ENCODE data around the gene UNC13B. TPM values are rescaled to one million over a fixed set of nuclear protein-coding genes. Genes with fewer than 3 reads are reported as not detected.

The UNC13B gene
- total and polyA plus RNA-seq, 2 experiments from 2014 or later: 8.7 to 52.1 TPM

DNA sequence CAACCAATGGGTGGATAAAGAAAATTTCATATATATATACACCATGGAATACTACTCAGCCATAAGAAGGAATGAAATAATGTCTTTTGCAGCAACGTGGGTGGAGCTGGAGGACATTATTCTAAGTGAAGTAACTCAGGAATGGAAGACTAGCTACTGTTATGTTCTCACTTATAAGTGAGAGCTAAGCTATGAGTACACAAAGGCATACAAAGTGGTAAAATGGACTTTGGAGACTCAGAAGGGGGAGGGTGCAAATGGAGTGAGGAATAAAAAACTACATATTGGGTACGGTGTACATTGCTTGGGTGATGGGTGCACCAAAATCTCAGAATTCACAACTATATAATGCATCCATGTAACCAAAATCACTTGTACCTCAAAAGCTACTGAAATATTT is 260.9 kb downstream of the UNC13B start:
- Histone ChIP-seq H3K4me1 (ENCODE audit: insufficient read depth) (no peaks in the 10 kb centered on the region), H3F3A (replicated peaks; ENCODE audit: low read depth) (no peaks in the 10 kb centered on the region), H3K4me2 (no peak overlapping the region), H3K4me3 (no peak overlapping the region), H3K9me2 (ENCODE audit: insufficient read depth) (no peaks in the 10 kb centered on the region), H3K27me3 (ENCODE audit: insufficient read depth) (no peaks in the 10 kb centered on the region), H3K27ac (ENCODE audit: low read depth) (no peak overlapping the region), H3K79me2 (replicated peaks; ENCODE audit: insufficient read depth) (no peaks in the 10 kb centered on the region), H3K36me3 (ENCODE audit: insufficient read depth) (no peaks in the 10 kb centered on the region), H2AFZ (no peak overlapping the region), H4K20me1 (replicated peaks; ENCODE audit: insufficient read depth) (no peaks in the 10 kb centered on the region)
- H3K9me3 Mint-ChIP-seq: no peaks in the 10 kb centered on the region
- DNase-seq (ENCODE audit: low spot score) (no peak), ATAC-seq (no peak)
- H3K4me1 Mint-ChIP-seq: no peaks in the 10 kb centered on the region
- H3K27me3 Mint-ChIP-seq (ENCODE audit: insufficient read depth, low read depth, poor library complexity): no peaks in the 10 kb centered on the region
- no peak overlapping the region for H3K27ac Mint-ChIP-seq
- H3K36me3 Mint-ChIP-seq (ENCODE audit: low read depth): no peaks in the 10 kb centered on the region
- no peak overlapping the region for H3K4me3 Mint-ChIP-seq
- TF ChIP-seq ZNF114 (CRISPR knock-in tag; IDR thresholded peaks at IDR 0.05) (no peak), STAT1 (IDR thresholded peaks at IDR 0.05; ENCODE audit: unreplicated experiment) (no peak), JUNB (IDR thresholded peaks at IDR 0.05; ENCODE audit: unreplicated experiment) (no peak), POLR2AphosphoS5 (IDR thresholded peaks at IDR 0.05; ENCODE audit: low read depth) (no peak), EZH2phosphoT487 (IDR thresholded peaks at IDR 0.05; ENCODE audit: unreplicated experiment) (no peak), ZNF331 (CRISPR knock-in tag; IDR thresholded peaks at IDR 0.05; ENCODE audit: low read depth) (no peak), CREB1 (CRISPR knock-in tag; IDR thresholded peaks at IDR 0.05; ENCODE audit: low read depth) (no peak), NANOG (IDR thresholded peaks at IDR 0.05; ENCODE audit: borderline replicate concordance) (no peak), EZH2 (IDR thresholded peaks at IDR 0.05; ENCODE audit: low read depth, unreplicated experiment) (no peak)
- TF ChIP-seq, protein P1, sequence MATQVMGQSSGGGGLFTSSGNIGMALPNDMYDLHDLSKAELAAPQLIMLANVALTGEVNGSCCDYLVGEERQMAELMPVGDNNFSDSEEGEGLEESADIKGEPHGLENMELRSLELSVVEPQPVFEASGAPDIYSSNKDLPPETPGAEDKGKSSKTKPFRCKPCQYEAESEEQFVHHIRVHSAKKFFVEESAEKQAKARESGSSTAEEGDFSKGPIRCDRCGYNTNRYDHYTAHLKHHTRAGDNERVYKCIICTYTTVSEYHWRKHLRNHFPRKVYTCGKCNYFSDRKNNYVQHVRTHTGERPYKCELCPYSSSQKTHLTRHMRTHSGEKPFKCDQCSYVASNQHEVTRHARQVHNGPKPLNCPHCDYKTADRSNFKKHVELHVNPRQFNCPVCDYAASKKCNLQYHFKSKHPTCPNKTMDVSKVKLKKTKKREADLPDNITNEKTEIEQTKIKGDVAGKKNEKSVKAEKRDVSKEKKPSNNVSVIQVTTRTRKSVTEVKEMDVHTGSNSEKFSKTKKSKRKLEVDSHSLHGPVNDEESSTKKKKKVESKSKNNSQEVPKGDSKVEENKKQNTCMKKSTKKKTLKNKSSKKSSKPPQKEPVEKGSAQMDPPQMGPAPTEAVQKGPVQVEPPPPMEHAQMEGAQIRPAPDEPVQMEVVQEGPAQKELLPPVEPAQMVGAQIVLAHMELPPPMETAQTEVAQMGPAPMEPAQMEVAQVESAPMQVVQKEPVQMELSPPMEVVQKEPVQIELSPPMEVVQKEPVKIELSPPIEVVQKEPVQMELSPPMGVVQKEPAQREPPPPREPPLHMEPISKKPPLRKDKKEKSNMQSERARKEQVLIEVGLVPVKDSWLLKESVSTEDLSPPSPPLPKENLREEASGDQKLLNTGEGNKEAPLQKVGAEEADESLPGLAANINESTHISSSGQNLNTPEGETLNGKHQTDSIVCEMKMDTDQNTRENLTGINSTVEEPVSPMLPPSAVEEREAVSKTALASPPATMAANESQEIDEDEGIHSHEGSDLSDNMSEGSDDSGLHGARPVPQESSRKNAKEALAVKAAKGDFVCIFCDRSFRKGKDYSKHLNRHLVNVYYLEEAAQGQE (IDR thresholded peaks at IDR 0.05; ENCODE audit: unreplicated experiment): no peak
- TF ChIP-seq, protein P2, sequence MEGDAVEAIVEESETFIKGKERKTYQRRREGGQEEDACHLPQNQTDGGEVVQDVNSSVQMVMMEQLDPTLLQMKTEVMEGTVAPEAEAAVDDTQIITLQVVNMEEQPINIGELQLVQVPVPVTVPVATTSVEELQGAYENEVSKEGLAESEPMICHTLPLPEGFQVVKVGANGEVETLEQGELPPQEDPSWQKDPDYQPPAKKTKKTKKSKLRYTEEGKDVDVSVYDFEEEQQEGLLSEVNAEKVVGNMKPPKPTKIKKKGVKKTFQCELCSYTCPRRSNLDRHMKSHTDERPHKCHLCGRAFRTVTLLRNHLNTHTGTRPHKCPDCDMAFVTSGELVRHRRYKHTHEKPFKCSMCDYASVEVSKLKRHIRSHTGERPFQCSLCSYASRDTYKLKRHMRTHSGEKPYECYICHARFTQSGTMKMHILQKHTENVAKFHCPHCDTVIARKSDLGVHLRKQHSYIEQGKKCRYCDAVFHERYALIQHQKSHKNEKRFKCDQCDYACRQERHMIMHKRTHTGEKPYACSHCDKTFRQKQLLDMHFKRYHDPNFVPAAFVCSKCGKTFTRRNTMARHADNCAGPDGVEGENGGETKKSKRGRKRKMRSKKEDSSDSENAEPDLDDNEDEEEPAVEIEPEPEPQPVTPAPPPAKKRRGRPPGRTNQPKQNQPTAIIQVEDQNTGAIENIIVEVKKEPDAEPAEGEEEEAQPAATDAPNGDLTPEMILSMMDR (conservative IDR thresholded peaks at IDR 0.05; ENCODE audit: low read depth in 2 of 2): no peak
- TF ChIP-seq, protein P3, sequence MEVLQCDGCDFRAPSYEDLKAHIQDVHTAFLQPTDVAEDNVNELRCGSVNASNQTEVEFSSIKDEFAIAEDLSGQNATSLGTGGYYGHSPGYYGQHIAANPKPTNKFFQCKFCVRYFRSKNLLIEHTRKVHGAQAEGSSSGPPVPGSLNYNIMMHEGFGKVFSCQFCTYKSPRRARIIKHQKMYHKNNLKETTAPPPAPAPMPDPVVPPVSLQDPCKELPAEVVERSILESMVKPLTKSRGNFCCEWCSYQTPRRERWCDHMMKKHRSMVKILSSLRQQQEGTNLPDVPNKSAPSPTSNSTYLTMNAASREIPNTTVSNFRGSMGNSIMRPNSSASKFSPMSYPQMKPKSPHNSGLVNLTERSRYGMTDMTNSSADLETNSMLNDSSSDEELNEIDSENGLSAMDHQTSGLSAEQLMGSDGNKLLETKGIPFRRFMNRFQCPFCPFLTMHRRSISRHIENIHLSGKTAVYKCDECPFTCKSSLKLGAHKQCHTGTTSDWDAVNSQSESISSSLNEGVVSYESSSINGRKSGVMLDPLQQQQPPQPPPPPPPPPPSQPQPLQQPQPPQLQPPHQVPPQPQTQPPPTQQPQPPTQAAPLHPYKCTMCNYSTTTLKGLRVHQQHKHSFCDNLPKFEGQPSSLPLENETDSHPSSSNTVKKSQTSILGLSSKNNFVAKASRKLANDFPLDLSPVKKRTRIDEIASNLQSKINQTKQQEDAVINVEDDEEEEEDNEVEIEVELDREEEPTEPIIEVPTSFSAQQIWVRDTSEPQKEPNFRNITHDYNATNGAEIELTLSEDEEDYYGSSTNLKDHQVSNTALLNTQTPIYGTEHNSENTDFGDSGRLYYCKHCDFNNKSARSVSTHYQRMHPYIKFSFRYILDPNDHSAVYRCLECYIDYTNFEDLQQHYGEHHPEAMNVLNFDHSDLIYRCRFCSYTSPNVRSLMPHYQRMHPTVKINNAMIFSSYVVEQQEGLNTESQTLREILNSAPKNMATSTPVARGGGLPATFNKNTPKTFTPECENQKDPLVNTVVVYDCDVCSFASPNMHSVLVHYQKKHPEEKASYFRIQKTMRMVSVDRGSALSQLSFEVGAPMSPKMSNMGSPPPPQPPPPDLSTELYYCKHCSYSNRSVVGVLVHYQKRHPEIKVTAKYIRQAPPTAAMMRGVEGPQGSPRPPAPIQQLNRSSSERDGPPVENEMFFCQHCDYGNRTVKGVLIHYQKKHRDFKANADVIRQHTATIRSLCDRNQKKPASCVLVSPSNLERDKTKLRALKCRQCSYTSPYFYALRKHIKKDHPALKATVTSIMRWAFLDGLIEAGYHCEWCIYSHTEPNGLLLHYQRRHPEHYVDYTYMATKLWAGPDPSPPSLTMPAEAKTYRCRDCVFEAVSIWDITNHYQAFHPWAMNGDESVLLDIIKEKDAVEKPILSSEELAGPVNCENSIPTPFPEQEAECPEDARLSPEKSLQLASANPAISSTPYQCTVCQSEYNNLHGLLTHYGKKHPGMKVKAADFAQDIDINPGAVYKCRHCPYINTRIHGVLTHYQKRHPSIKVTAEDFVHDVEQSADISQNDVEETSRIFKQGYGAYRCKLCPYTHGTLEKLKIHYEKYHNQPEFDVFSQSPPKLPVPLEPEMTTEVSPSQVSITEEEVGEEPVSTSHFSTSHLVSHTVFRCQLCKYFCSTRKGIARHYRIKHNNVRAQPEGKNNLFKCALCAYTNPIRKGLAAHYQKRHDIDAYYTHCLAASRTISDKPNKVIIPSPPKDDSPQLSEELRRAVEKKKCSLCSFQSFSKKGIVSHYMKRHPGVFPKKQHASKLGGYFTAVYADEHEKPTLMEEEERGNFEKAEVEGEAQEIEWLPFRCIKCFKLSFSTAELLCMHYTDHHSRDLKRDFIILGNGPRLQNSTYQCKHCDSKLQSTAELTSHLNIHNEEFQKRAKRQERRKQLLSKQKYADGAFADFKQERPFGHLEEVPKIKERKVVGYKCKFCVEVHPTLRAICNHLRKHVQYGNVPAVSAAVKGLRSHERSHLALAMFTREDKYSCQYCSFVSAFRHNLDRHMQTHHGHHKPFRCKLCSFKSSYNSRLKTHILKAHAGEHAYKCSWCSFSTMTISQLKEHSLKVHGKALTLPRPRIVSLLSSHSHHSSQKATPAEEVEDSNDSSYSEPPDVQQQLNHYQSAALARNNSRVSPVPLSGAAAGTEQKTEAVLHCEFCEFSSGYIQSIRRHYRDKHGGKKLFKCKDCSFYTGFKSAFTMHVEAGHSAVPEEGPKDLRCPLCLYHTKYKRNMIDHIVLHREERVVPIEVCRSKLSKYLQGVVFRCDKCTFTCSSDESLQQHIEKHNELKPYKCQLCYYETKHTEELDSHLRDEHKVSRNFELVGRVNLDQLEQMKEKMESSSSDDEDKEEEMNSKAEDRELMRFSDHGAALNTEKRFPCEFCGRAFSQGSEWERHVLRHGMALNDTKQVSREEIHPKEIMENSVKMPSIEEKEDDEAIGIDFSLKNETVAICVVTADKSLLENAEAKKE (CRISPR knock-in tag; IDR thresholded peaks at IDR 0.05): no peak
- TF ChIP-seq, protein P4, sequence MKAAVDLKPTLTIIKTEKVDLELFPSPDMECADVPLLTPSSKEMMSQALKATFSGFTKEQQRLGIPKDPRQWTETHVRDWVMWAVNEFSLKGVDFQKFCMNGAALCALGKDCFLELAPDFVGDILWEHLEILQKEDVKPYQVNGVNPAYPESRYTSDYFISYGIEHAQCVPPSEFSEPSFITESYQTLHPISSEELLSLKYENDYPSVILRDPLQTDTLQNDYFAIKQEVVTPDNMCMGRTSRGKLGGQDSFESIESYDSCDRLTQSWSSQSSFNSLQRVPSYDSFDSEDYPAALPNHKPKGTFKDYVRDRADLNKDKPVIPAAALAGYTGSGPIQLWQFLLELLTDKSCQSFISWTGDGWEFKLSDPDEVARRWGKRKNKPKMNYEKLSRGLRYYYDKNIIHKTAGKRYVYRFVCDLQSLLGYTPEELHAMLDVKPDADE (IDR thresholded peaks at IDR 0.05): no peak
